GM19455 (cell line): Measurements from ENCODE around the gene PFDN4.

Source experiments
- ATAC-seq: cut with Tn5 transposase; IDR thresholded peaks from one replicate; pipeline ENCODE4 v1.9.1; 2021; ENCODE audit not compliant: unreplicated experiment

PFDN4 gene

GRCh38 chr20:54267483-54268003 lies 59.7 kb downstream of the PFDN4 start:
- no peak for ATAC-seq

DNA sequence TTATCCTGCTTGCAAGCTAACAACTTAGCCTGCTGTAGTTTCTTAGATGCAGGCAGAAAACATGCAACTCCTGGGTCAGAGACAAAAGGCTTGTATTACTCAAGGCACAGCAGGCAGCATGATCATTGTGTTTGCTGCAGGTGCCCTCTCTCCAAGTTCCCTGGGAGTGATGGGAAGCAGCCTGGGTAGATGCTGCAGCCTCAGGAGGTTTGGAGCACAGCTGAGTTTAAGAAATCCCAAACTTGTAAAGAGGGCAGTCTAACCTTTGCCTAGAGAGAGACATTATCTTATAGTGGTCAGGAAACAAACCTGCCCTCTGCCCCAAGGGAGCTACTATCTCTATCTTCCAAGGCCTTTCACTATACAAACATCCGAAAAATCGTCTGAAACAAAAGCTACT lies 61.1 kb downstream of the PFDN4 start:
- ATAC-seq: no peak
